H9 (cell line): ENCODE measurements around the gene JSRP1. TPM values are rescaled to one million over a fixed set of nuclear protein-coding genes. Genes with fewer than 3 reads are reported as not detected.

Experiments
- DNase-seq: peaks from one replicate; pipeline ENCODE4 v3.0.0-alpha.2; 2017
- H2AFZ ChIP-seq: one replicate; pipeline ENCODE4 v1.6.1; 2013; ENCODE audit warnings: mild to moderate bottlenecking, low read length, control low read depth, moderate library complexity
- H2AK5ac ChIP-seq: 2 replicates; pipeline ENCODE4 v1.6.1; 2013; ENCODE audit warnings: low read length, control low read depth, mixed read lengths; ENCODE audit not compliant: insufficient read length
- H2BK120ac ChIP-seq: one replicate; pipeline ENCODE4 v1.6.1; 2013; ENCODE audit warnings: low read depth, mild to moderate bottlenecking, low read length, control low read depth, inconsistent platforms; ENCODE audit not compliant: poor library complexity, severe bottlenecking
- H2BK12ac ChIP-seq: 2 replicates; pipeline ENCODE4 v1.6.1; 2013; ENCODE audit warnings: low read length, control low read depth, mixed read lengths, low read depth; ENCODE audit not compliant: insufficient read length
- H2BK15ac ChIP-seq: 2 replicates; pipeline ENCODE4 v1.6.1; 2013; ENCODE audit warnings: low read depth, low read length, control low read depth
- H2BK20ac ChIP-seq: one replicate; pipeline ENCODE4 v1.6.1; 2013; ENCODE audit warnings: low read depth, mild to moderate bottlenecking, low read length, control low read depth, inconsistent platforms; ENCODE audit not compliant: poor library complexity, severe bottlenecking
- H2BK5ac ChIP-seq: 2 replicates; pipeline ENCODE4 v1.6.1; 2013; ENCODE audit warnings: low read length, control low read depth, mixed read lengths; ENCODE audit not compliant: insufficient read length
- H3K14ac ChIP-seq: 2 replicates; pipeline ENCODE4 v1.6.1; 2013; ENCODE audit warnings: low read length, control low read depth; ENCODE audit not compliant: insufficient read depth
- H3K18ac ChIP-seq: 2 replicates; pipeline ENCODE4 v1.6.1; 2013; ENCODE audit warnings: low read depth, mild to moderate bottlenecking, mixed read lengths, low read length, control low read depth; ENCODE audit not compliant: insufficient read length
- H3K23ac ChIP-seq: 2 replicates; pipeline ENCODE4 v1.6.1; 2013; ENCODE audit warnings: low read length, control low read depth, mixed read lengths, low read depth; ENCODE audit not compliant: insufficient read length
- H3K23me2 ChIP-seq: 2 replicates; pipeline ENCODE4 v1.6.1; 2013; ENCODE audit warnings: low read depth, mild to moderate bottlenecking, mixed read lengths, low read length, control low read depth; ENCODE audit not compliant: insufficient read length, poor library complexity, severe bottlenecking
- H3K27ac ChIP-seq: 2 replicates; pipeline ENCODE4 v1.5.1; 2013; ENCODE audit warnings: low read length, control low read depth, mixed read lengths, low read depth; ENCODE audit not compliant: insufficient read length
- H3K27me3 ChIP-seq: 2 replicates; pipeline ENCODE4 v1.6.1; 2013; ENCODE audit warnings: low read length, control low read depth, inconsistent platforms; ENCODE audit not compliant: insufficient read depth
- H3K4ac ChIP-seq: 2 replicates; pipeline ENCODE4 v1.6.1; 2013; ENCODE audit warnings: low read depth, mild to moderate bottlenecking, control low read depth, inconsistent platforms, low read length, moderate library complexity
- H3K4me1 ChIP-seq: 2 replicates; pipeline ENCODE4 v1.6.1; 2013; ENCODE audit warnings: low read length, control low read depth, inconsistent platforms; ENCODE audit not compliant: insufficient read depth
- H3K4me2 ChIP-seq: 2 replicates; pipeline ENCODE4 v1.6.1; 2013; ENCODE audit warnings: low read length, control low read depth, mixed read lengths; ENCODE audit not compliant: insufficient read length, insufficient read depth
- H3K56ac ChIP-seq: 2 replicates; pipeline ENCODE4 v1.6.1; 2013; ENCODE audit warnings: low read depth, mild to moderate bottlenecking, mixed read lengths, low read length, control low read depth; ENCODE audit not compliant: insufficient read length
- H3K79me1 ChIP-seq: 2 replicates; pipeline ENCODE4 v1.6.1; 2013; ENCODE audit warnings: low read depth, mild to moderate bottlenecking, moderate library complexity, low read length, control low read depth, inconsistent platforms; ENCODE audit not compliant: insufficient read depth, poor library complexity, severe bottlenecking
- H3K79me2 ChIP-seq: 2 replicates; pipeline ENCODE4 v1.6.1; 2013; ENCODE audit warnings: low read length, control low read depth, inconsistent platforms; ENCODE audit not compliant: insufficient read depth
- H3K9ac ChIP-seq: 2 replicates; pipeline ENCODE4 v1.6.1; 2013; ENCODE audit warnings: low read length, control low read depth, mixed read lengths; ENCODE audit not compliant: insufficient read length; ENCODE audit errors: extremely low read depth
- H3K9me3 ChIP-seq: one replicate; pipeline ENCODE4 v1.6.1; 2013; ENCODE audit warnings: low read depth, low read length, inconsistent platforms; ENCODE audit not compliant: control insufficient read depth
- H3T11ph ChIP-seq: one replicate; pipeline ENCODE4 v1.6.1; 2013; ENCODE audit warnings: mild to moderate bottlenecking, low read length, control low read depth, inconsistent platforms
- H4K20me1 ChIP-seq: one replicate; pipeline ENCODE4 v1.6.1; 2013; ENCODE audit not compliant: control insufficient read depth, insufficient read length, insufficient read depth
- H4K5ac ChIP-seq: 2 replicates; pipeline ENCODE4 v1.6.1; 2013; ENCODE audit warnings: low read depth, mild to moderate bottlenecking, mixed read lengths, low read length, control low read depth; ENCODE audit not compliant: insufficient read length
- H4K8ac ChIP-seq: replicated peaks from 2 replicates; pipeline ENCODE4 v1.6.1; 2013; ENCODE audit warnings: low read length, control low read depth, mixed read lengths, low read depth; ENCODE audit not compliant: insufficient read length
- H4K91ac ChIP-seq: 2 replicates; pipeline ENCODE4 v1.6.1; 2013; ENCODE audit warnings: low read depth, mild to moderate bottlenecking, moderate library complexity, mixed read lengths, low read length, control low read depth; ENCODE audit not compliant: insufficient read length
- H3K27ac Mint-ChIP-seq, 3 experiments: 2 replicates in 2 of 3; 3 replicates in 1 of 3; pipeline ENCODE4 v1.8.0; 2020 to 2021; ENCODE audit warnings: mixed read lengths in 3 of 3, mild to moderate bottlenecking in 1 of 3, moderate library complexity in 1 of 3
- H3K27me3 Mint-ChIP-seq: 2 replicates; pipeline ENCODE4 v1.8.0; 2021; ENCODE audit warnings: low read depth, mild to moderate bottlenecking, moderate library complexity, mixed read lengths
- H3K36me3 Mint-ChIP-seq, 3 experiments: 2 replicates in 2 of 3; 3 replicates in 1 of 3; pipeline ENCODE4 v1.8.0; 2020 to 2021; ENCODE audit warnings: low read depth in 3 of 3, mixed read lengths in 3 of 3; ENCODE audit not compliant: insufficient read depth in 1 of 3
- H3K4me1 Mint-ChIP-seq, 2 experiments: 2 replicates each; pipeline ENCODE4 v1.8.0; 2020; ENCODE audit warnings: mixed read lengths in 2 of 2
- H3K4me3 Mint-ChIP-seq, 2 experiments: 2 replicates in 1 of 2; 3 replicates in 1 of 2; pipeline ENCODE4 v1.8.0; 2020 to 2021; ENCODE audit warnings: mild to moderate bottlenecking in 2 of 2, mixed read lengths in 2 of 2, moderate library complexity in 1 of 2
- H3K9me3 Mint-ChIP-seq, 2 experiments: 2 replicates in 1 of 2; 3 replicates in 1 of 2; pipeline ENCODE4 v1.8.0; 2020; ENCODE audit warnings: mild to moderate bottlenecking in 2 of 2, mixed read lengths in 2 of 2, moderate library complexity in 1 of 2
- WGBS: extraction: QIAGEN DNeasy Blood & Tissue Kit; methylation state at CpG from one replicate; pipeline ENCODE4 v1.1.7; 2013; ENCODE audit warnings: missing lambda C conversion rate, low lambda C conversion rate, mixed read lengths; ENCODE audit not compliant: insufficient read length; ENCODE audit errors: extremely low coverage; 5-methylcytosine and 5-hydroxymethylcytosine counted together
- total RNA-seq: library from RNA; stranded (reverse); gene quantifications from 2 replicates; pipeline ENCODE4 v1.2.1, GENCODE V29; 2021
- TF ChIP-seq, protein P1 (sequence below): fragments of 200-600 bp; sonication (generic); conservative IDR thresholded peaks from 3 replicates; pipeline ENCODE4 v1.8.0; 2021; ENCODE audit warnings: antibody characterized with exemption, mild to moderate bottlenecking

The JSRP1 gene
- total RNA-seq, 1 experiment from 2014 or later = 0.90 TPM

GRCh38 chr19:2296141-2296540 lies 39.9 kb upstream of the JSRP1 start:
- Mint-ChIP-seq H3K4me3 (no peak overlapping the region), H3K27me3 (peaks cover 58% of the 10 kb centered on the region), H3K9me3 (no peaks in the 10 kb centered on the region), H3K27ac (no peak overlapping the region), H3K36me3 (no peaks in the 10 kb centered on the region), H3K4me1 (peaks cover 0 to 7% of the 10 kb centered on the region in 2 experiments; a peak in 2 of 4 replicates)
- no peak overlapping the region for H3K9ac ChIP-seq
- no peak overlapping the region for H3K4me2 ChIP-seq
- no CpG with 5 or more reads among the region's 16 CpGs for WGBS
- H2AFZ ChIP-seq = no peak overlapping the region
- H3K9me3 ChIP-seq = no peaks in the 10 kb centered on the region
- H4K91ac ChIP-seq = no peak overlapping the region
- H4K5ac ChIP-seq = no peak overlapping the region
- H3K79me2 ChIP-seq = no peaks in the 10 kb centered on the region
- no peak overlapping the region for H2AK5ac ChIP-seq
- TF ChIP-seq, protein P1, sequence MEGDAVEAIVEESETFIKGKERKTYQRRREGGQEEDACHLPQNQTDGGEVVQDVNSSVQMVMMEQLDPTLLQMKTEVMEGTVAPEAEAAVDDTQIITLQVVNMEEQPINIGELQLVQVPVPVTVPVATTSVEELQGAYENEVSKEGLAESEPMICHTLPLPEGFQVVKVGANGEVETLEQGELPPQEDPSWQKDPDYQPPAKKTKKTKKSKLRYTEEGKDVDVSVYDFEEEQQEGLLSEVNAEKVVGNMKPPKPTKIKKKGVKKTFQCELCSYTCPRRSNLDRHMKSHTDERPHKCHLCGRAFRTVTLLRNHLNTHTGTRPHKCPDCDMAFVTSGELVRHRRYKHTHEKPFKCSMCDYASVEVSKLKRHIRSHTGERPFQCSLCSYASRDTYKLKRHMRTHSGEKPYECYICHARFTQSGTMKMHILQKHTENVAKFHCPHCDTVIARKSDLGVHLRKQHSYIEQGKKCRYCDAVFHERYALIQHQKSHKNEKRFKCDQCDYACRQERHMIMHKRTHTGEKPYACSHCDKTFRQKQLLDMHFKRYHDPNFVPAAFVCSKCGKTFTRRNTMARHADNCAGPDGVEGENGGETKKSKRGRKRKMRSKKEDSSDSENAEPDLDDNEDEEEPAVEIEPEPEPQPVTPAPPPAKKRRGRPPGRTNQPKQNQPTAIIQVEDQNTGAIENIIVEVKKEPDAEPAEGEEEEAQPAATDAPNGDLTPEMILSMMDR = no peak
- H3K27me3 ChIP-seq = peaks cover 8% of the 10 kb centered on the region; the same call in 1 of the 2 replicates
- no peak overlapping the region for H2BK120ac ChIP-seq
- H2BK20ac ChIP-seq = no peak overlapping the region
- no peak overlapping the region for H4K8ac ChIP-seq
- no peak overlapping the region for H3K14ac ChIP-seq
- no peak overlapping the region for H3K56ac ChIP-seq
- no peak overlapping the region for H3K27ac ChIP-seq
- no peaks in the 10 kb centered on the region for H4K20me1 ChIP-seq
- H2BK12ac ChIP-seq = no peak overlapping the region
- no peaks in the 10 kb centered on the region for H3K4me1 ChIP-seq
- no peak overlapping the region for H3K23ac ChIP-seq
- H3K79me1 ChIP-seq = no peaks in the 10 kb centered on the region
- H2BK5ac ChIP-seq = no peak overlapping the region
- H3T11ph ChIP-seq = no peak overlapping the region
- H2BK15ac ChIP-seq = no peak overlapping the region
- no peak overlapping the region for H3K4ac ChIP-seq
- H3K23me2 ChIP-seq = no peaks in the 10 kb centered on the region
- no peak for DNase-seq
- H3K18ac ChIP-seq = no peak overlapping the region
